HEK293 (cell line): Measurements from ENCODE around the gene APLP2.

Source experiments
- CTCF ChIA-PET: fragments of 350-600 bp; formaldehyde crosslinking; extraction: SDS; loops from one replicate; lab custom pipeline; 2021; ENCODE audit warnings: antibody characterized with exemption; lab: Yijun Ruan, JAX
- POLR2A ChIA-PET: fragments of 300-600 bp; formaldehyde crosslinking; extraction: SDS; loops from one replicate; lab custom pipeline; 2020; ENCODE audit warnings: antibody characterized with exemption, inconsistent platforms; lab: Yijun Ruan, JAX
- H3K27ac ChIP-seq: fragments of 200-500 bp; sonication (Bioruptor generic); 2 replicates; pipeline ENCODE4 v1.5.1; 2014; ENCODE audit warnings: low read depth, low read length, control low read depth, inconsistent platforms; ENCODE audit errors: extremely low read depth
- H3K36me3 ChIP-seq, 2 experiments: fragments of 200-500 bp in 1 of 2; sonication (Bioruptor generic) in 1 of 2; 1 replicate in 1 of 2; 2 replicates in 1 of 2; pipeline ENCODE4 v1.5.1; 2014 to 2017; ENCODE audit warnings: inconsistent platforms in 2 of 2, low read length in 2 of 2; ENCODE audit not compliant: control insufficient read depth in 2 of 2, insufficient read depth in 1 of 2
- H3K4me1 ChIP-seq: fragments of 200-500 bp; sonication (Bioruptor generic); 2 replicates; pipeline ENCODE4 v1.5.1; 2014; ENCODE audit warnings: mild to moderate bottlenecking, low read length, inconsistent platforms; ENCODE audit not compliant: control insufficient read depth, insufficient read depth
- H3K4me3 ChIP-seq: 2 replicates; pipeline ENCODE4 v1.5.1; 2011; ENCODE audit warnings: low read depth, mild to moderate bottlenecking, control low read depth, low read length, moderate library complexity
- H3K9me3 ChIP-seq: fragments of 200-500 bp; sonication (Bioruptor generic); 2 replicates; pipeline ENCODE4 v1.5.1; 2014; ENCODE audit warnings: low read depth, low read length, inconsistent platforms; ENCODE audit not compliant: control insufficient read depth, insufficient read depth
- GFI1B ChIP-seq: fragments of 450-650 bp; formaldehyde crosslinking; IDR thresholded peaks from 2 replicates; pipeline ENCODE4 v1.5.1; 2016; ENCODE audit warnings: missing biosample characterization, missing genetic modification characterization
- INSM2 ChIP-seq: fragments of 450-650 bp; formaldehyde crosslinking; IDR thresholded peaks from 2 replicates; pipeline ENCODE4 v1.5.1; 2016; ENCODE audit warnings: missing biosample characterization, missing genetic modification characterization
- KLF1 ChIP-seq: fragments of 450-650 bp; formaldehyde crosslinking; IDR thresholded peaks from 2 replicates; pipeline ENCODE4 v1.5.1; 2016; ENCODE audit warnings: missing biosample characterization, missing genetic modification characterization
- KLF9 ChIP-seq: fragments of 450-650 bp; formaldehyde crosslinking; IDR thresholded peaks from 2 replicates; pipeline ENCODE4 v1.5.1; 2016; ENCODE audit warnings: missing biosample characterization, missing genetic modification characterization, low read depth
- PRDM6 ChIP-seq: fragments of 450-650 bp; formaldehyde crosslinking; IDR thresholded peaks from 2 replicates; pipeline ENCODE4 v1.5.1; 2017; ENCODE audit warnings: missing biosample characterization, missing genetic modification characterization
- REPIN1 ChIP-seq: fragments of 450-650 bp; formaldehyde crosslinking; IDR thresholded peaks from 2 replicates; pipeline ENCODE4 v1.5.1; 2017; ENCODE audit warnings: missing biosample characterization, missing genetic modification characterization, low read depth
- SCRT1 ChIP-seq: fragments of 450-650 bp; formaldehyde crosslinking; IDR thresholded peaks from 2 replicates; pipeline ENCODE4 v1.5.1; 2016; ENCODE audit warnings: missing biosample characterization, missing genetic modification characterization, borderline replicate concordance
- SETDB1 ChIP-seq: IDR thresholded peaks from one replicate; pipeline ENCODE4 v1.6.1; 2017; ENCODE audit warnings: mild to moderate bottlenecking, low read length, moderate library complexity, mixed read lengths; ENCODE audit not compliant: insufficient read length
- ZFP41 ChIP-seq: fragments of 450-650 bp; formaldehyde crosslinking; IDR thresholded peaks from 2 replicates; pipeline ENCODE4 v1.5.1; 2016; ENCODE audit warnings: missing biosample characterization, missing genetic modification characterization, borderline replicate concordance
- ZNF132 ChIP-seq: fragments of 450-650 bp; formaldehyde crosslinking; IDR thresholded peaks from 2 replicates; pipeline ENCODE4 v1.5.1; 2017; ENCODE audit warnings: missing biosample characterization, missing genetic modification characterization, borderline replicate concordance
- ZNF138 ChIP-seq: fragments of 450-650 bp; formaldehyde crosslinking; IDR thresholded peaks from 2 replicates; pipeline ENCODE4 v1.5.1; 2016; ENCODE audit warnings: missing biosample characterization, missing genetic modification characterization, borderline replicate concordance
- ZNF16 ChIP-seq: fragments of 450-650 bp; formaldehyde crosslinking; IDR thresholded peaks from 2 replicates; pipeline ENCODE4 v1.5.1; 2016; ENCODE audit warnings: low read depth, missing biosample characterization, missing genetic modification characterization
- ZNF221 ChIP-seq: fragments of 450-650 bp; formaldehyde crosslinking; IDR thresholded peaks from 2 replicates; pipeline ENCODE4 v1.5.1; 2017; ENCODE audit warnings: missing biosample characterization, missing genetic modification characterization, borderline replicate concordance
- ZNF335 ChIP-seq: fragments of 450-650 bp; formaldehyde crosslinking; conservative IDR thresholded peaks from 2 replicates; pipeline ENCODE4 v1.5.1; 2016; ENCODE audit warnings: missing biosample characterization, missing genetic modification characterization
- ZNF391 ChIP-seq: fragments of 450-650 bp; formaldehyde crosslinking; IDR thresholded peaks from 2 replicates; pipeline ENCODE4 v1.5.1; 2016; ENCODE audit warnings: low read depth, missing biosample characterization, missing genetic modification characterization, borderline replicate concordance
- ZNF404 ChIP-seq: fragments of 450-650 bp; formaldehyde crosslinking; IDR thresholded peaks from 2 replicates; pipeline ENCODE4 v1.5.1; 2017; ENCODE audit warnings: missing biosample characterization, missing genetic modification characterization
- ZNF48 ChIP-seq: fragments of 450-650 bp; formaldehyde crosslinking; IDR thresholded peaks from 2 replicates; pipeline ENCODE4 v1.5.1; 2016; ENCODE audit warnings: missing biosample characterization, missing genetic modification characterization
- ZNF529 ChIP-seq: fragments of 450-650 bp; formaldehyde crosslinking; IDR thresholded peaks from 2 replicates; pipeline ENCODE4 v1.5.1; 2017; ENCODE audit warnings: missing genetic modification characterization, missing biosample characterization; ENCODE audit not compliant: insufficient replicate concordance
- ZNF621 ChIP-seq: fragments of 450-650 bp; formaldehyde crosslinking; IDR thresholded peaks from 2 replicates; pipeline ENCODE4 v1.5.1; 2017; ENCODE audit warnings: missing biosample characterization, missing genetic modification characterization
- ZNF677 ChIP-seq: fragments of 450-650 bp; IDR thresholded peaks from 2 replicates; pipeline ENCODE4 v1.5.0; 2018; ENCODE audit warnings: missing biosample characterization, mild to moderate bottlenecking, missing genetic modification characterization, moderate library complexity
- TF ChIP-seq, protein P1 (sequence below): fragments of 450-650 bp; formaldehyde crosslinking; IDR thresholded peaks from 2 replicates; pipeline ENCODE4 v1.5.1; 2017; ENCODE audit warnings: missing biosample characterization, missing genetic modification characterization
- TF ChIP-seq, protein P2 (sequence below): fragments of 450-650 bp; formaldehyde crosslinking; optimal IDR thresholded peaks from 2 replicates; pipeline ENCODE3; 2016; ENCODE audit warnings: missing biosample characterization, mild to moderate bottlenecking, missing genetic modification characterization

The APLP2 gene

GRCh38 chr11:130032931-130033330 lies 36.8 kb upstream of the APLP2 start:
- POLR2A ChIA-PET = no interaction called here
- Histone ChIP-seq H3K9me3 (no peaks in the 10 kb centered on the region), H3K27ac (no peak overlapping the region), H3K4me3 (no peak overlapping the region), H3K4me1 (no peaks in the 10 kb centered on the region), H3K36me3 (no peaks in the 10 kb centered on the region)
- TF ChIP-seq ZNF138 (tag by site-specific recombination) (no peak), ZNF221 (tag by site-specific recombination) (no peak), ZNF48 (tag by site-specific recombination) (no peak), ZNF404 (tag by site-specific recombination) (no peak), KLF9 (tag by site-specific recombination) (no peak), SCRT1 (tag by site-specific recombination) (no peak), ZNF529 (tag by site-specific recombination) (no peak), ZNF677 (tag by site-specific recombination) (no peak), GFI1B (no peak), ZNF621 (tag by site-specific recombination) (no peak), SETDB1 (no peak), ZNF391 (tag by site-specific recombination) (no peak), INSM2 (tag by site-specific recombination) (no peak), ZFP41 (no peak), REPIN1 (tag by site-specific recombination) (no peak), ZNF132 (tag by site-specific recombination) (no peak), ZNF16 (tag by site-specific recombination) (no peak), ZNF335 (tag by site-specific recombination) (no peak)
- TF ChIP-seq, protein P1, sequence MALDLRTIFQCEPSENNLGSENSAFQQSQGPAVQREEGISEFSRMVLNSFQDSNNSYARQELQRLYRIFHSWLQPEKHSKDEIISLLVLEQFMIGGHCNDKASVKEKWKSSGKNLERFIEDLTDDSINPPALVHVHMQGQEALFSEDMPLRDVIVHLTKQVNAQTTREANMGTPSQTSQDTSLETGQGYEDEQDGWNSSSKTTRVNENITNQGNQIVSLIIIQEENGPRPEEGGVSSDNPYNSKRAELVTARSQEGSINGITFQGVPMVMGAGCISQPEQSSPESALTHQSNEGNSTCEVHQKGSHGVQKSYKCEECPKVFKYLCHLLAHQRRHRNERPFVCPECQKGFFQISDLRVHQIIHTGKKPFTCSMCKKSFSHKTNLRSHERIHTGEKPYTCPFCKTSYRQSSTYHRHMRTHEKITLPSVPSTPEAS (tag by site-specific recombination) = no peak
- TF ChIP-seq, protein P2, sequence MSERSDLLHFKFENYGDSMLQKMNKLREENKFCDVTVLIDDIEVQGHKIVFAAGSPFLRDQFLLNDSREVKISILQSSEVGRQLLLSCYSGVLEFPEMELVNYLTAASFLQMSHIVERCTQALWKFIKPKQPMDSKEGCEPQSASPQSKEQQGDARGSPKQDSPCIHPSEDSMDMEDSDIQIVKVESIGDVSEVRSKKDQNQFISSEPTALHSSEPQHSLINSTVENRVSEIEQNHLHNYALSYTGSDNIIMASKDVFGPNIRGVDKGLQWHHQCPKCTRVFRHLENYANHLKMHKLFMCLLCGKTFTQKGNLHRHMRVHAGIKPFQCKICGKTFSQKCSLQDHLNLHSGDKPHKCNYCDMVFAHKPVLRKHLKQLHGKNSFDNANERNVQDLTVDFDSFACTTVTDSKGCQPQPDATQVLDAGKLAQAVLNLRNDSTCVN (tag by site-specific recombination) = no peak
- CTCF ChIA-PET = no interaction called here

GRCh38 chr11:130034236-130034635 lies 35.5 kb upstream of the APLP2 start:
- no peak for TF ChIP-seq KLF1 (tag by site-specific recombination)
- TF ChIP-seq PRDM6 (tag by site-specific recombination) = 0 out of 2 replicates have a peak, but pooled peaks have one; percentile 27
- H3K4me3 ChIP-seq = no peak overlapping the region
- no peaks in the 10 kb centered on the region for H3K4me1 ChIP-seq
- ChIA-PET CTCF (no interaction called here), POLR2A (no interaction called here)
- no peaks in the 10 kb centered on the region for H3K9me3 ChIP-seq
- H3K27ac ChIP-seq = no peak overlapping the region
- H3K36me3 ChIP-seq = no peaks in the 10 kb centered on the region
